Measurements from ENCODE around the gene FOSL2. TPM values are rescaled to one million over a fixed set of nuclear protein-coding genes. Genes with fewer than 3 reads are reported as not detected.
A peak's percentile ranks its signal among the peaks of the same experiment; 100 is the strongest.

The FOSL2 gene
- total RNA-seq, 3 donors from 2014 or later (not counting 1 experiment from before 2014, with no cell fraction given), result 414 to 531 (median 455) TPM

DNA sequence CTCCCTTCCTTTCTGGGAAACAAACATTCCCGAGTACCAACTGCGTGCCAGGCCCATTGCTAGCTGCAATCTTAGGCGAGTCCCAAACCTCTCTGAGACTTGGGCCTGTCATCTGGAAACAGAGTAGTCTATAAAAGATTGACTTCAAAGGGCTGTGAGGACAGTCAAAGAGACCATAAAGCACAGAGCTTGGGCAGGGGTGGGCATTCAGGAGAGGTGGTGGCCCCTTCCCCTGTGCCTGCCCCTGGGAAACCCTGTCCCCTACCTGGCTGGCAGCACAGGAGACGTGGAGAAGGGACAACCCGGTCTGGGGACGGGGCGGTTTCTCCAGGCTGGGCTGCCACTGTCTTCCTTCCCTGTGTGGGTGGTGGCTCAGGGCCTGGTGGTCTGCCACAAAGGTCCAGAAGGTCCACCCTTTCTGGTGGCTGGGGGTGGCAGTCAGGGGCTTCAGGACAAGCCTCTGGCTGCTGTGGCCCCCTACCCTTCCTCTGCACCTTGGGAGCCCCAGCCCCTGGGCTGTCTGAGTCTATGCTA, 33.9 kb upstream of the FOSL2 start:
- H3K4me3 ChIP-seq (ENCODE audit: low read length), result no peak overlapping the region
- ATAC-seq, result peak in 1 of 3 donors; percentile 3
- H3K4me1 Mint-ChIP-seq, result peaks cover 30 to 61% of the 10 kb centered on the region in 2 donors

DNA sequence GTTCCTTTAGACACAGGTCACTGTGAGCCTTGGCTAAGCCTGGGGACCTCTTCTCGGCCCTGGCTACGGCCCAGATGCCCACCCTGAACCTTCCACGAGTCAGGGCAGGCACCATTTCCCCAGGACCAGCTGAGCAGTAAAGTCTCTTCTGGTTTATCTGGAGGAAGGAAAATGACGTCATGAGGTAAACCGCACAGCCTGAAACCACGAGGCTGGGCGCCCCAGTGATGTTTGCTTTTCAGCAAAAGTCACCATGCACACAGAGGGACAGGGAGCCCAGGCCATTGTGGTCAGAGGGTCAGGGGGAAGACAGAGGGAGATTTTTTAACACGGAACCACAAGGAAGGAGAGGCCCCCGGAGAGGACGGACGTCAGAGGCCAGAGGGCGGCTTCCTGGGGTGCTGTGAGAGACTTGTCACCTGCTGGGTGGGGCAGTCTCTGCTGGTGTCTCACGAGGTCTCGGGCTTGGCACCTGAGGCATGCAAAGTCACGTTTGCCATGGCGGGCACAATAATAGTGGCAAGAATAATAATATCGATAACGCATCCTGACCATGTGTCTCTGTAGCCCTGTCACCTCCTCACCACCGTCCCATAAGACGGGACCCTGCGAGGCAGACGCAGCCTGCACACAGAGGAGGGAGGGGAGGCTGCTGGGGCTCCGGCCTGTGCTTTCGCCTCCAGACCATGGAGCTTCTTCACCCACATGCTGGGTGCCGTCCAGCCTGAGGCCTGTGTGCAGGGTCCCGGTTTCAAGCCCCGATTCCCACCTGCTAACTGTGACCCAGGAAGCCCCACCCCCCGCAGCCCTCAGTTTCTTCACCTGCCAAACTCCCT, 33.2 kb upstream of the FOSL2 start:
- no peaks in the 10 kb centered on the region for H3K36me3 Mint-ChIP-seq
- DNase-seq (peak; percentile 80 to 93), ATAC-seq (peak; percentile 73 to 90 (median 87))
- H3K9me3 Mint-ChIP-seq, result no peaks in the 10 kb centered on the region
- peak overlapping the region; percentile 93 to 94 for H3K27ac Mint-ChIP-seq
- Histone ChIP-seq H3K27me3 (ENCODE audit: control insufficient read depth, insufficient read depth, low read length) (no peaks in the 10 kb centered on the region), H3K36me3 (ENCODE audit: control insufficient read depth, insufficient read depth, low read length) (no peaks in the 10 kb centered on the region), H3K4me3 (ENCODE audit: low read length) (no peak overlapping the region), H3K4me1 (ENCODE audit: control insufficient read depth, insufficient read depth, low read length) (peaks cover 85% of the 10 kb centered on the region), H3K9me3 (ENCODE audit: control insufficient read depth, insufficient read depth, low read length) (no peaks in the 10 kb centered on the region), H3K27ac (ENCODE audit: low read length) (peak overlapping the region; percentile 97)
- TF ChIP-seq, protein P1, sequence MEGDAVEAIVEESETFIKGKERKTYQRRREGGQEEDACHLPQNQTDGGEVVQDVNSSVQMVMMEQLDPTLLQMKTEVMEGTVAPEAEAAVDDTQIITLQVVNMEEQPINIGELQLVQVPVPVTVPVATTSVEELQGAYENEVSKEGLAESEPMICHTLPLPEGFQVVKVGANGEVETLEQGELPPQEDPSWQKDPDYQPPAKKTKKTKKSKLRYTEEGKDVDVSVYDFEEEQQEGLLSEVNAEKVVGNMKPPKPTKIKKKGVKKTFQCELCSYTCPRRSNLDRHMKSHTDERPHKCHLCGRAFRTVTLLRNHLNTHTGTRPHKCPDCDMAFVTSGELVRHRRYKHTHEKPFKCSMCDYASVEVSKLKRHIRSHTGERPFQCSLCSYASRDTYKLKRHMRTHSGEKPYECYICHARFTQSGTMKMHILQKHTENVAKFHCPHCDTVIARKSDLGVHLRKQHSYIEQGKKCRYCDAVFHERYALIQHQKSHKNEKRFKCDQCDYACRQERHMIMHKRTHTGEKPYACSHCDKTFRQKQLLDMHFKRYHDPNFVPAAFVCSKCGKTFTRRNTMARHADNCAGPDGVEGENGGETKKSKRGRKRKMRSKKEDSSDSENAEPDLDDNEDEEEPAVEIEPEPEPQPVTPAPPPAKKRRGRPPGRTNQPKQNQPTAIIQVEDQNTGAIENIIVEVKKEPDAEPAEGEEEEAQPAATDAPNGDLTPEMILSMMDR (IDR thresholded peaks at IDR 0.05), result no peak
- peaks cover 35 to 68% of the 10 kb centered on the region in 2 donors for H3K4me1 Mint-ChIP-seq
- peak overlapping the region; percentile 84 for H3K4me3 Mint-ChIP-seq
- H3K27me3 Mint-ChIP-seq (ENCODE audit: low read depth in 2 of 2), result no peaks in the 10 kb centered on the region
- intact Hi-C loops (cut with micrococcal nuclease), result loop anchor here (1.0 to 5.0 kb wide), 3 partner anchors 33 to 87 kb away; partner anchors contain the start of gene FOSL2
- 16% methylated on average over 28 of the region's 28 CpGs for WGBS (ENCODE audit: insufficient coverage)

More for the DNA sequence above, 33.9 kb upstream of the FOSL2 start:
- Mint-ChIP-seq H3K9me3 (no peaks in the 10 kb centered on the region), H3K27ac (peak overlapping the region; percentile 93 to 94), H3K36me3 (no peaks in the 10 kb centered on the region), H3K27me3 (ENCODE audit: low read depth in 2 of 2) (no peaks in the 10 kb centered on the region), H3K4me3 (peak overlapping the region; percentile 84)
- Histone ChIP-seq H3K27me3 (ENCODE audit: control insufficient read depth, insufficient read depth, low read length) (no peaks in the 10 kb centered on the region), H3K36me3 (ENCODE audit: control insufficient read depth, insufficient read depth, low read length) (no peaks in the 10 kb centered on the region), H3K9me3 (ENCODE audit: control insufficient read depth, insufficient read depth, low read length) (no peaks in the 10 kb centered on the region), H3K4me1 (ENCODE audit: control insufficient read depth, insufficient read depth, low read length) (peaks cover 78% of the 10 kb centered on the region), H3K27ac (ENCODE audit: low read length) (peak overlapping the region; percentile 97)
- WGBS (ENCODE audit: insufficient coverage), result 46% methylated on average over 7 of the region's 7 CpGs
- intact Hi-C loops (cut with micrococcal nuclease), result loop anchor here (1.0 to 5.0 kb wide), 3 partner anchors 34 to 86 kb away; partner anchors contain the start of gene FOSL2
- TF ChIP-seq, protein P1 (IDR thresholded peaks at IDR 0.05), result no peak
- peak in 1 of 2 donors; percentile 44 for DNase-seq

DNA sequence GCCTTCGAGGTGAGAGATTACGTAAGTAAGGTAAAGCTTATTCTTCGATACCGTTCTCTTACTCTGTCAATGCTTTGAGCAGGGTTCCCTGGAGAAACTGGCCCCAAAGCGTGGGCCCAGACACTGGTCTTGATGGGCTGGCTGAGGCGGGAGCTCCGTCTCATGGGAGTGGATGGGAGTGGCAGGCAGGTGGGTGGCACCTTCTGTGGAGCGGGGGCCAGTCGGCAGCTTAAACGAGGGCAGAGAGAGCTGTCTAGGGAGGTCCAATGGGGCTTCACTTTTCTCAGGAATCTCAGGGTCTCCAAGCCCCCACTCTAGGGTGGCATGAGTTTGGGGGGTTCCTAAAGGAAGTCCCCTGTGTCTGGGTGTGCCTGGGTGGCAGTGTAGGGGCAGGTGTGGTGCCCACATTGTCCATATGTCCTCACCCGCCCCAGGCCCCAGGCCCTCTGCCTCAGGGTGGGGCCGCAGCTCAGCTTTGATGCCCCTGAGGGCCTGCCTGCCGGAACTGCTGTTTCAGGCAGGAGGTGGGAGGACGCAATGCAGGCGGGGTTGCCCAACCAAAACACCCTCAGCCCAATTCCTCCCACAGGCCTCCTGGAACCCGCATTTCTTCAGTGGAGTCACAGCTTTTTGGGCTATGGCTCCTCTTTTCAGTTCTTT, 32.5 kb upstream of the FOSL2 start:
- no peaks in the 10 kb centered on the region for H3K27me3 ChIP-seq (ENCODE audit: control insufficient read depth, insufficient read depth, low read length)
- Mint-ChIP-seq H3K9me3 (no peaks in the 10 kb centered on the region), H3K27ac (peak overlapping the region; percentile 93 to 94), H3K36me3 (no peaks in the 10 kb centered on the region), H3K4me1 (peaks cover 43 to 72% of the 10 kb centered on the region in 2 donors), H3K27me3 (ENCODE audit: low read depth in 2 of 2) (no peaks in the 10 kb centered on the region), H3K4me3 (peak overlapping the region; percentile 64)
- H3K27ac ChIP-seq (ENCODE audit: low read length), result peak overlapping the region; percentile 97
- TF ChIP-seq, protein P1 (IDR thresholded peaks at IDR 0.05), result no peak
- intact Hi-C loops (cut with micrococcal nuclease), result no loop called here
- ATAC-seq (peak in 1 of 3 donors; percentile 1), DNase-seq (peak in 1 of 2 donors; percentile 27)
- H3K4me3 ChIP-seq (ENCODE audit: low read length), result no peak overlapping the region
- 73% methylated on average over 15 of the region's 16 CpGs for WGBS (ENCODE audit: insufficient coverage)
- peaks cover 90% of the 10 kb centered on the region for H3K4me1 ChIP-seq (ENCODE audit: control insufficient read depth, insufficient read depth, low read length)
- H3K36me3 ChIP-seq (ENCODE audit: control insufficient read depth, insufficient read depth, low read length), result no peaks in the 10 kb centered on the region
- H3K9me3 ChIP-seq (ENCODE audit: control insufficient read depth, insufficient read depth, low read length), result no peaks in the 10 kb centered on the region

Data from natural killer cell (primary cell).